Measurements from ENCODE around the gene UBE2QL1.

The UBE2QL1 gene

DNA sequence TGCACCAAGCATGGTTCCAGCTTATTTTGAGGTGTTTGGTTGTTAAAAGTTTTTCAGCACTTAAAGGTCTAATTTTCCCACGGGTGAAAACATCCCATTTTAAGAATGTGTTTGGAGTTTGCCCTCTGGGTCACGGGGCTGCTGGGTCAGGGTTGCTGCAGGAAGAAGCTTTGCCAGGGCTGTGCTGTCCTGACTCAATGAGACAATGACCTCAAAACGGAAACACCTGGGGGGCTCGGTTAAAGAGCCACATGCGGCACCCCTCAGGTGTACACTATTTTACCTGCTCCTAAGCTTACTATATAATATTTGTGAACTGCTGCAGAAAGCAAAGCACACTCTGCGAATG lies 27.6 kb downstream of the UBE2QL1 start:
- DNase-seq (ENCODE audit: low read depth): no peak

DNA sequence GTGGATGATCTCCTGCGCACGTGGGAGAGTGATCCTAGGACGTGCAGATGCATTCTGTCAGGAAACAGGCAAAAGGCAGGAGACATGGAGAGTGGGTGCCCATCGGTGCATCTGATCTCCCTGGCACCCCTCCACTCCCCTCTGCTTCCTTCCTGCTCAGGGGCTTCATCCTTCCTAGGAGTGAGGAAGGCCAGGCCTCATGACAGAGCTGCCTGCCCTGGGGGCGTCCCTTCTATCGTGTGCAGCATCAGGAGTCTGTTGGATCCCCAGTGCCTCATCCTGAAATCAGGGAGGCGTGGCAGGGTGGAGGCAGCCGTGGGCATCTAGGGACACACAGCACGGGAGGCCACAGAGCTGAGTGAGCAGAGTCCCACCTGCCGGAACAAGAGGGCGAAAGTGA lies 30.1 kb downstream of the UBE2QL1 start:
- no peak for DNase-seq (ENCODE audit: low read depth)

DNA sequence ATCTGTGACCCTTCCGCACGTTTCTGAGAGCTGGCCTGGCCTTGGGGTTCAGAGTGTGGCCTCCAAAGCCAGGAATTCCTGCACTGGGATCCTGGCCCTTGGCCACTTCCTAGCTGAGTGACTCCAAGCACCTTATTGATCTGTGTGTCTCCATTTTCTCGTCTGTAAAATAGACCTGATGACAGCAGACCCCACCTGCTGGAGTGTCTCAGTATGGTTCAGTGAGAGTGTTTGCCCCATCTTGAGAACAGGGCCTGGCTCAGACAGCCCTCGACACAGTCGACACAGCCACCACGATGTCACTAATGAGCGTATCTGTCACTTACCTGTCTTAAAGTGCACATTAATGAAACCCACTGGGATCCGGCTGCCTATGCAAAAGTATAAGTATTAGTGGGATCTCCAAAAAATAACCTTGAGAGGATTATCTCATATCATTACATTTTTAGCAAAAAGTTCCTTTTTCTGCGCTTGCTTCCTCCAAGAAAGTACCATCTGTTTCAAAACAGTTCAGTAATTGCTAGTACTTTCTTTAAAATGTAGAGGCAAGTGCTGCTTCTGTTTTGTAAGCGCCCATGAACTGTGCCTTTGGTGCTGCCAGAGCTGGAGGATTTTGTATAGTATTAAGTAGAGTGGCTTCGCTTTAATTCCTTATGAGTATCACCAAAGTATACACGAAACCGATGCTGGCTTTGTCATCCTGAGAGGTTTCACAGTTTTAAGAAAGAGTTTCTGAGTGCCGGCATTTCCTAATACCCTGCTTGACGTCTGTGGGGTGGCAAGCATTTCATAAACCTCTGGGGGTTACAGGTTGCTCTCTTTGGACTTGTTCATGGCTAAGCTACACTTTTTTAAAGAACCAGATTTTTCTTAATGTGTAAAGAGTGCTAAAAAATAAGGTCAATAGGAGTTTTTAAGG lies 31.7 kb downstream of the UBE2QL1 start:
- no peak for DNase-seq (ENCODE audit: low read depth)

DNA sequence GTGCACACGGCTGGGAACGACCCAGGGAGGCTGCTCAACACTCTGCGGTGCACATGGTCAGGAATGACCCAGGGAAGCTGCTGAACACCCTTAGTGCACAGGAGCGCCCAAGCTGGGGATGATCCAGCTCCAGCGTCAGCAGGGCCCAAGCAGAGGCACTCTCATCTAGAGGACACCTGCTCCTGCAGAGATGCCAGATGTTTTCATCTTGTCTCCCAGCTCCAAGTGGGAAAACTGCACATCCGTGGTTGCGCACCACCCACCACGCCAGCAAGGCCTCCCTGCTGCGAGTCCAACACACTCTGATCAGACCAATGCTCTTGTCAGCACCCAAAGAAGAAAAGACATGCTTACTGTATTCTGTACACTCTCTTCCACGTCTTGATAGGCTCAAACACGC lies 34.1 kb downstream of the UBE2QL1 start:
- no peak for DNase-seq (ENCODE audit: low read depth)

DNA sequence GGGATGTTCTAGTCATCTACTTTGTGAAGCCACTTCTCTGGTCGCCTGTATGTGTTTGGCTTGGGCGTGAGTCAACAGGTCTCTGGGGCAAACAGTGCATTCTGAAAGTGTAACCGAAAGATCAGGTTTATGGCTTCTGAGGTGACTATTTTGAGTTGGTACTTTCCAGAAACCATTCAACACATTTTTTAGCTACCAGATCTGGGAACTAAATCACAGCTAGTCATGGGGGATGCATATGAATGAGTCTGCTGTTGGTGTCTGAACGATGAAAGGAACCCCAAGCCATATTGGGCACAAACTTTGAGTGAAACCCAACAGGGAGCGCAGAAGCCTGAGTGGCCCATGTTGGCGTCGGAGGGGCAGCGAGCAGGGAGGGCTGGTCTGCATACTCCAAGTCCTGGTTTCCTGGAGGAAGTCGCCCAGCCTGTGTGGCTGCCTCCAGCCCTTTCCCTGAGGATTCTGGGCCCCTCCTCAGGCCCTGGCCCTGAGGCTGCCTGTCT lies 35.3 kb downstream of the UBE2QL1 start:
- no peak for DNase-seq (ENCODE audit: low read depth)

DNA sequence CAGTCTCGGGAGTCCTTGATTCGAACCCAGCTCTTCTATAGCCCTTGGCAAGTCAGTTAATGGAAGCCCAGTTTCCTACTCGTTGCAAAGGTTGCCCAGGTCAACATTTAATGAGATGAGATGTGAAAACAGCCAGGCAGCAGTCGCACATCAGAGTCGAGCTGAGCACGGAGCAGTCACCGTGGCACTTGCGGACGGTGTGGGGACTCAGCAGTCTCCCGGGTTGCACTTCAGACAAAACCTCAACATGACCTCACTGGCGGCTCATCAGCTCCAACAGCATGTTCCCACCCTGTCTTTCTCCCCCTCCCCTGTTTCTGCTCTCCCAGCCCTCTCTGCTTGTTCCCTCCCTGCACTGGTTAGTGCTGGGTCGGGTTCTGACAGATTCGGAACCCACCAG lies 35.8 kb downstream of the UBE2QL1 start:
- no peak for DNase-seq (ENCODE audit: low read depth)

DNA sequence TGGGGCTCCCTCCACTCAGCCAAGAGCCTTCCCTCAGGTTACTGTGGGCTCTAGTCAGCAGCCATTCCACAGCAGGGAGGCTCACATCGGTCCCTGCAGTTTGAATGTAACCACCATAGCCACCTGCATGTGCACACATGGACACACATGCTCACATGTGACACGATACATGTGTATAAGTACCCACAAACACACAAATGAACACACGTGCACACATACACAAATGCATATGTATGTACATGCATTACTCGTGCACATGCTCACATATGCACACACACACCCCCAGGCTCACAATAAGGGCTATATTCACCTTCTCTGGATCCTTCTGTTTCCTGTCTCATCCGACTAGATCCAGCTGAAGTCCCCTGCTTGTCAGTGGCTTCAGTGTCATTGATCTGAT lies 36.2 kb downstream of the UBE2QL1 start:
- DNase-seq (ENCODE audit: low read depth): no peak

DNA sequence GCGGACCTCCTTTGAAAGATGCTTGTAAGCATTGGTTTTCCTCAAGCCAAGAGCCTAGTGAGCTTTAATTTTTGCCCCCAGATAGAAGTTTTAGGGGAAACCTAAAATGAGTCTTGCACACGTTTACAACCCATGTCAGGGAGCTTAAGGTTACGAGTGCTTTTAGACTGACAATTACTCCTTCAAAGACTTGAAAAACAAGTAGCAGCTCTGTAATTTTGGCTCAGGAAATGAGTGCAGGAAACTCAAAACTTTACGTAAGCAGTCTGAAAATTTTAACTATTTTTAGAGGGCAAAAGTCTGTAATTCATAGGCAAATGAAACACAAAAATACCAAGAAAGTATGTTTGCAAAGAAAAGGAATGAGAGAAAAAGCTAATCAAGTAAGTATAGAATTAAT lies 36.8 kb downstream of the UBE2QL1 start:
- no peak for DNase-seq (ENCODE audit: low read depth)

DNA sequence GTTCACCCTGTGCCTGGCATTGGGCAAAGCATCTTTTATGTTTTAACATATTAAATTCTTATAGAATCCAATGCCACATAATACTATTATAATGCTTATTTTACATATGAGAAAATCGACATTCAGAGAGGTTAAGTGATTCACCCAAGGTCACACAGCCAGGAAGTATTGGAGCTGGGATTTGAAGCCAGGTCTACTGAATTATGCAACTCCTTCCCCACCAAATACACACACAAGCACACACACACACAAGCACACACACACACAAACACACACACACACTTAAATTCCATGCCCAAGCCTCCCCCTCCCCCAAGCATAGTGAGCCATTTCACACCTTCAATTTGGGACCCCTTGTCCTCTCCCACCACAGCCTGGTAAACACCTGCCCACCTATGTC lies 37.4 kb downstream of the UBE2QL1 start:
- DNase-seq (ENCODE audit: low read depth): no peak

DNA sequence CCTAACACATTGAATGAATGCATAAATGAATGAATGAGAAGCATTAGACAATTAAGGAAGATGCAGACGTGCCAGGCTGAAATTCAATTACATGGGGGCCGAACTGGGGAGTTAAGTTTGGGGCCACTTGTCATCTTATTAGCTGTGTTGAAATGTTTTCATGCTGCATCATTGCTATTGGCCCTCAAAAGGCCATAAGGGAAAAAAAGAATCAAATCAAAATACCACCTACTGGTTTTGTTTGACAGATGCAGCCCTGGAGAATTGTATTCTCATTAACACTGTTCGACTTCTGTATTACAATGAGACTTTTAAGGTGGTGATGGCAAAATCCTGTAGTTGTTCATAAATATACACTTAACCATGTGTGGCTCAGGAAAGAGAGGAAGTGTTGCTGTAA lies 38.4 kb downstream of the UBE2QL1 start:
- DNase-seq (ENCODE audit: low read depth): no peak

DNA sequence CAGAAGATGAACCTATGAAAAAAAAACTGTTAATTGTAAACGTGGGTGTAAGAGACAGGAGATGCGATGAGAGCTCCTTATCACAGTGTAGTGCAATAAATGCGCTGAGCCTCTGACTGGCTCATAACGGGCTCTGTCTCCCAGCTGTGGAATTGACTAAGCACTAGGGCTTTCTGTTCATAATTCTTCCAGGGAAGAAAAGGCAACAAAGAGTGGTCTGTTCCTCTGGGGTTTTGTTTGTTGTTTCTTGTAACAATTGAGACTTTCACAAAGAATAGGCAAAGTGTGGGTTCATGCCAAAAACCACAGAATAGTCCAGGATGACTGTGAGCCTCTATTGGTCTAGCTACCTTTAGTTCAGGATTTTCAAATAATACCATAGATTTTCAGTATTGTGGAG lies 39.4 kb downstream of the UBE2QL1 start:
- DNase-seq (ENCODE audit: low read depth): no peak

DNA sequence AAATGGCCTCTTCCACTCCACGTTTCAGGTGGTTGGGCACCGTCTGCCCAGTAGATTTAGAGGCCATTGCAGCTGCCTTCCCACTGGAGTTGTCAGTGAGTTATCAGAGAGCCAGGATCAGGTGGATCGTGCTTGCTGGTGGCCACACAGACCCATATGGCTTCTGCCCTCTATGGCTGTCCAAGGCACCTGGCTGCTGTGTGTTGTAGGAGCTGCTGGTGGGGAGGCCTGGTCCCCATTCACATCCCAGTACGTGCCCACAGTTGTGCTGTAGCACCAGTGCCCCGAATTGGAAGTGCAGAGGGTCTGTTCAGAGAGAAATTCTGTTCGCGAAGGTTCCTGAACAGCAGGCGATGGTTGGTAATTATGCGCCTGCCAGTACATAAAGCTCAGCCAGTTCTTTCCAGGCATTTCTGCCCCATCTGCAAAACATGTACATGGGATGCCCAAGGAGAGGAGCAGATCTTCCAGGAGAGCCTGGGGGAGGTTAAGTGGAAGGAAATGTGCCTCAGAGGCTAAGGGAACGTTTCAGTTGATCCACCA lies 41.1 kb downstream of the UBE2QL1 start:
- no peak for DNase-seq (ENCODE audit: low read depth)

DNA sequence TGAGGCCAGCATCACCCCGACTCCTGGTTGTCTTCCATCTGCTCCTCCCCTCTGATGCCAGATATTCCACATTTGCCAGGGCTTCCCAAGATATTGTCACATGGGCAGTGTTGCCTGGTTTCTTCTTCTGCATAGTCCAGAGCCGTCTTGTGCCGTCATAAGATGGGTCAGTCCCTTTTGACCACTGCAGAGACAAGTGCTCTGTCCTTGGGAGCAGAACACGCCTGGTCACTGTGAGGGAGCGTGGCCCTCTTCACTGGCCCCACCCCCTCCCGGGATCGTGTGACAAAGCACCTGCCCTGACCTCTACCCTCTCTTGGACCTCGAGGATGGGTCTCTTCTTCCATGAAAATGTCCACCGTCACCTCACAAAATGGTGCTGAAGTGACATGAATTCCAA lies 41.6 kb downstream of the UBE2QL1 start:
- no peak for DNase-seq (ENCODE audit: low read depth)

DNA sequence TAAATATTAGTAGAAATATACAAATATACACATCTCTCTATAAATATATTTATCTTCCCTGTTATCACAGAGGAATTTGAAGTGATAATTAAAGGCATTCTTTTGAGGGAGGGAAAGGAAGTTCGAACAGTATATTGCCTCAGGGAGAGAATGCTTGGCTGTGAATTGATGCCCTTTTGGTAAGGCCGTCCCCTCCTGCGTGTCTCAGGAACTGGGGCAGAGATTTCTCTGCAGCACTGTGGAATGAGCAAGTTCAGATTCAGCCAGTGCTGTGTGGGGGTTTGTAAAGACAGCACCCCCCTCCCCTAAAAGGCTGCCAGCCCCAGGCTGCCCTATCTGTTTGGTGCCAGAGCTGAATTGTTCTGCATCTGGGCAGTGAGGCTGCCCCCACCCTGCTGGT lies 42.0 kb downstream of the UBE2QL1 start:
- DNase-seq (ENCODE audit: low read depth): no peak

DNA sequence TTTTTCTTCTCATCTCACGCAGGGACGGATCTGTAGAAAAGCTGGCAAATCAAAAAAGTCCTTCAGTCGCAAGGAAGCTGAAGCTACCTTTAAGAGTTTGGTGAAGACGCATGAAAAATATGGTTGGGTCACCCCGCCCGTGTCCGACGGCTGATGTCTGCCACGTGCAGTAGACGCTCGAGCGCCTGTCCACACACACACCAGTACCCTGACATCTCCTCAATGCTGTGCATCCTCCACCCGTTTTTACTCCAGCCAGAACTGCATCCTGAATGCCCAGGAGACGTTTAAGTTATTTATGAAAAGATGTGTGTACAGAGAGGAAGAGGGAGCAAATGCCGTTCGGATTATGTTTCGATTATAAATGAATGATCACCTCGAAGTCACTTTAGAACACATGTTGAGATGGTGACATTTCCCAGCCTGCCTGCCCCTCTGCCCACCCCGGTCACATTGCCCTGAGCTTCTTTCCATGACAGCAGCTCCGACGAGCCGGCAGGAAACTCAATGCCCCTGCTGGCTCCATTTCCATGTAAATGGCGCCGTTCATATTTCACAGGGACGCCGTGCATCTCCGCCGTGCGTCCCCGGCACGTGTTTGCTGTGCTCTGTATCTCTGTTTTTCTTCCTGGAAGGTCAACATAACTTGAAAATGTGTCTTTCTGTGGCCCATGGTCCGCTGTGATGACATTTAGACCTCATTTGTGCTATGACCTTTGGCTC lies 42.7 kb downstream of the UBE2QL1 start:
- no peak for DNase-seq (ENCODE audit: low read depth)

DNA sequence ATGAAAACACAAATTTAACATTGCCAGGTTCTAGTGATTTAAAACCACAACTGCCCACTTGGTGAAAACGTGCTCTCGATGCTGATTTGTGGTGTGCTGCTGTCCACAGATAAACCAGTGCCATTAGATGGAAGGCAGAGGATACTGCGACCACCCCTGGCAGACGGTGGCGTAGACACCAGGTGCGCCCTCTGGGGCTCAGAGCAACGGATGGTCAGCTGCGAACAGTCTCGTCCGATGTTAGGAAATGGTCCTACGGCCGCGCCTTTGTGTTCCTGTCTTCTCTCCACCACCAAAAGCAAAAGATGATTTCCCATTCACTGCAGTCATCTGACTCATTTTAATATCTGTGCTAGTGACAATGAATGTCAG lies 43.2 kb downstream of the UBE2QL1 start:
- DNase-seq (ENCODE audit: low read depth): no peak

DNA sequence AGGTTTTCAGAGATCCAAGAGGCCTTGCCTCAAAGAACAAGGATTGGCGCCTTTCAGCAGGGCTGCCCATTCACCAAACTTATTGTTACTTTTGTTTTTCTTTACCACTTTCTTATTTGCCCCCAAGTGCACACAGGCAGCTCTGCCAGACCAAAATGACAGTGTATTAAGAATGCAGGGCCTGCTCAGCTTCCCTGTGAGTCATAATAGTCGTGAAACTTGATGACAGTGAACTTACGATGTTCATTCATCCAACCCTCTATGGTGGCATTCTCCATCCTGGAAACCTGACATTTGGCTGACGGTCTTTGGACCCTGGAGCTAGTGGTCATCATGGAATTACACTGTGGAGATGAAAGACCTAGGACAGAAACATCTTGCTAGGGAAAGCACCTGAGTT lies 44.3 kb downstream of the UBE2QL1 start:
- DNase-seq (ENCODE audit: low read depth): no peak

DNA sequence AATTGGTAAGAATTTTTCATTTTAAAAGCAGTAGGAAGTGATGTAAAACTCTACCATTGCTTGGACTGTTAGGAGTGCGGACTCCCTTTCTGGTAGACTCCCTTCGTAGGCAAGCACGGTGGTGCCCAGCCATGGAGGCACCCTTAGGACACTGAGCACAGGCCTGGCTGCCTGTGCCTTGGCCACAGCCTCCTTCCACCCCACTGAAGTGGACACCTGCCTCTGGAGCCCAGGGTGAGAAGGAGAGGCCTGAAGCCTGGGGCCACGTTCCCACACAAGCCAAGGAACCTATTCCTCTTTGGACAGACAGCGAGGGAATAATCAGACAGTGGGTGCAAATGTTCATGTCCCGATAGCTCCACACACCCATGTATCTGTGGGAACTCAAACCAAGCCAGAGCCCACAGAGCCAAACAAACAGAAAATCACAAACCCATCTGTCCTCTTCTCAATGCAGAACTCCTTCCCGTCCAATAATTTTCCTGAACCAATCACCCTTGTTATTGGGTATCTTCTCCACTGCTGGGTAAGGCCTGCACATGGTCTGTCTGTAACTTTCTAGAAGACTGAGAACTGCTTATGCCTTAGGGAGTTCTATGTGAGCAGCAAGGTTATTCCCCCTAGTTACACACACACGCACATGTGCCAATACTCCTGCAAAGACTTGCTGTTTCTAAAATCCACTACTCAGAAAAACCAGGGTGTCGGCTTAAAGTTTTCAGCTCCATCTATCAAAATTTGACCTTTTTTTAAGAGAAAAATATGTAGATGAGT lies 45.2 kb downstream of the UBE2QL1 start:
- no peak for DNase-seq (ENCODE audit: low read depth)

DNA sequence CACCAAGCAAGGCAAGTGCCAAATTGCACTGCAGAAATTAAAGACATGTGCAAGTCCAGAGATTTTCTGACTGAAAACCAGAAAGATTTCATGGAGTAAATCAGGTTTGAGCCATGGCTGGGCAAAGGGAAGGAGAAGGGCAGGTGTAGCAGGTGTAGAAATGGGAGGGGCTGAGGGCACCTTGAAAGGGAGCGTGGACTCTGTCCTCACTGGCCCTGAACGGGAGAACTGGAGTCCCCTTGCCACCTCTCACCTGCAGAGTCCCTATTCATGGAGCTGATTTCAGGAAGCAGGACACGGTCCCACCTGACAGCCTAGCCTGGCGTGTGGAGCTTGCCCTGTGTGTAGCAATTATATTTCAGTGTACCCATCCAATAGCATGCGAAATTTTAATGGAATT lies 46.3 kb downstream of the UBE2QL1 start:
- no peak for DNase-seq (ENCODE audit: low read depth)

DNA sequence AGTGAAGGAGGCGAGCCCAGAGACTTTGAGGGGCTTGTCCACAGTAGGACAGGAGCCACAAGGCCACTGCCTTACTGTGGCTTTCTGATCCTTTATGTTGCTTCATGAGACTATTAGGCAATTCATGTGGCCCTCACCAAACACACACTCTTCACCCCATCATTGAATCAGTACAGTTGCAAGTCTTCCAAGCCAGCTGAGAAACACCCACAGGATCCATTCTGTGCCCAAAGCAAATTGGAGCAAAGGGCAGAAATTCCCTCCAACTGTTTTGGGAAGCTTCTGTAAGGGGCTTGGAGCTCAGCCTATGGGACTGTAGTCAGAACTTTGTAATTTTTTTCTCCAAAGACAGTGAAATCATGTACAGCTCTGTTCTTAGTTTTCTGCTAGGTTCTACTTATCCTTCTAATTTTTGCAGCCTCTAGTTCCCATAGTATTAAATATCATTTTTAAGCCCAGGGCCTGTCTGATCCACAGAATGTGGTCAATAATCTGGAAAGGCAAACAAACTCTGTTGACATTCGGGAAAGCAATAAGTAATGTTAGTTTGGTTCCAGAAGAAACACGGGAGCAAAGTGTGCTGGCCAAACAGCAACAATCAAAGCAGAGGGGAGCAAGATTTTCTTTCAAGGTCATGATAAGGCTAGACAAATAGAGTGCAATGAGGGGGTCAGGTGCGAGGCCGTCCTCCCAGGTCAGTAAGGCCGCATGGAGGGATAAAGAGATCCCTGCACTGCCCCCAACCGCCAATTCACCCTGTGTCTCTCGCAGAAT lies 47.0 kb downstream of the UBE2QL1 start:
- no peak for DNase-seq (ENCODE audit: low read depth)

DNA sequence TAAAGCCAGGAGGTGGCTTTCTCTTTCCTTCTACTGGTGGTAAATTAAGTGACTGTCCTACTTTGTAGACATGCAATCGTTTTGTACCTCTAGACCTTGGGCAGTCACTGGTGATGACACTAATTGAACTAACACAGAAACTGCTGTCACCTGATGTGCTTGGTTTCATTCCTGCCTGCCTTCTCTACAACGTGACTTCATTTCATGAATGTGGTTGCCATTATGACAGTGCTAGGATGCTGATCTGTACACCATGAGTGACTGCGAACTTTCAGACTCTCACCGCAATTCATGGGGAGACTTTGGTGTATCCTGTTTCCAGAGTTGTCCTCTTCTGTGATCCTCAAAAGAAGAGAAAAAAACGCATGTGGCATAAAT lies 47.5 kb downstream of the UBE2QL1 start:
- no peak for DNase-seq (ENCODE audit: low read depth)

DNA sequence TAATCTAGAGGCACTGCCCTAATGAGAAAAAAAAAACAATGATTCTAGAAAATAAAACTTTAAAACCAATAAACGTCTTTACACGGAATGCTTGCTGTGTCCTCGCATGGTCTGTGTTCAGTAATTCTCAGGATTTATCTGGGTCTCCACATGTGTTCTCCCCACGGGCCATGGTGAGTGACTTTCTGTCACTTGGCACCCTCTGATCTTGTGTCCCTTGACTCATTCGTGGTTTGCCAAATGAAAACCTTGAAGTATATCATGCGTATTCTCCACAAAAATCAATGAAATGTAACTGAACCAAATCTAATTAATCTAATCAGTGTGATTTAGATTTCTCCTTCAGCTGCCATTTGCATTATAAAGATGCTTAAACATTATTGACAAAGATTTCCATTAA lies 48.0 kb downstream of the UBE2QL1 start:
- no peak for DNase-seq (ENCODE audit: low read depth)
